Measurements from ENCODE around the gene SHLD1. TPM values are rescaled to one million over a fixed set of nuclear protein-coding genes. Genes with fewer than 3 reads are reported as not detected.
"Not testable (repeated sequence)": the region's sequence is repeated elsewhere in the genome, so short reads cannot be mapped to it uniquely, and the experiment has no call there.

Gene SHLD1
- total RNA-seq, 1 donor from 2014 or later, result 4.1 TPM

GRCh38 chr20:5779071-5779900 is 29.1 kb downstream of the SHLD1 start:
- H3K9me3 Mint-ChIP-seq, result no peaks in the 10 kb centered on the region
- H3K4me3 Mint-ChIP-seq, result no peak overlapping the region
- H3K27ac Mint-ChIP-seq, result peak overlapping the region; percentile 71
- DNase-seq (ENCODE audit: extremely low spot score, unreplicated experiment), result no peak
- no peaks in the 10 kb centered on the region for H3K27me3 Mint-ChIP-seq
- H3K4me1 Mint-ChIP-seq (ENCODE audit: unreplicated experiment), result peaks cover 9% of the 10 kb centered on the region
- no peak for TF ChIP-seq CTCF (conservative IDR thresholded peaks at IDR 0.05)
- peaks cover 9% of the 10 kb centered on the region for H3K36me3 Mint-ChIP-seq

GRCh38 chr20:5780846-5781217 is 30.6 kb downstream of the SHLD1 start:
- Mint-ChIP-seq H3K27ac (no peak overlapping the region), H3K27me3 (no peaks in the 10 kb centered on the region), H3K4me1 (ENCODE audit: unreplicated experiment) (peaks cover 14% of the 10 kb centered on the region)

DNA sequence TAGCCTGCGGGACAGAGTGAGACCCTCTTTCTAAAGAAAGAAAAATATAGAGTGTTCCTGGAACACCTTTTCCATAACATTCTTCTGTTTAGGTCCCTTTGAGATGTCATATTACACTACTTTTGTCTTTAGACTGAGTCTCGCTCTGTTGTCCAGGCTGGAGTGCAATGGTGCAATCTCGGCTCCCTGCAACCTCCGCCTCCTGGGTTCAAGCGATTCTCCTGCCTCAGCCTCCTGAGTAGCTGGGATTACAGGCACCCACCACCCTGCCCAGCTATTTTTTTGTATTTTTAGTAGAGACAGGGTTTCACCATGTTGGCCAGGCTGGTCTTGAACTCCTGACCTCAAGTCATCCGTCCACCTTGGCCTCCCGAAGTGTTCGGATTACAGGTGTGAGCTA is 31.2 kb downstream of the SHLD1 start:
- H3K36me3 Mint-ChIP-seq; H3K27me3 Mint-ChIP-seq; H3K4me3 Mint-ChIP-seq; H3K27ac Mint-ChIP-seq; H3K9me3 Mint-ChIP-seq; DNase-seq (ENCODE audit: extremely low spot score, unreplicated experiment): not testable (repeated sequence)
- peaks cover 14% of the 10 kb centered on the region for H3K4me1 Mint-ChIP-seq (ENCODE audit: unreplicated experiment)

More at GRCh38 chr20:5780846-5781217, 30.6 kb downstream of the SHLD1 start:
- no peak overlapping the region for H3K4me3 Mint-ChIP-seq
- H3K9me3 Mint-ChIP-seq, result peaks cover 5% of the 10 kb centered on the region
- no peak for TF ChIP-seq CTCF (conservative IDR thresholded peaks at IDR 0.05)
- peaks cover 9% of the 10 kb centered on the region for H3K36me3 Mint-ChIP-seq
- no peak for DNase-seq (ENCODE audit: extremely low spot score, unreplicated experiment)

GRCh38 chr20:5781798-5782750 is 31.9 kb downstream of the SHLD1 start:
- no peaks in the 10 kb centered on the region for H3K27me3 Mint-ChIP-seq
- no peak for DNase-seq (ENCODE audit: extremely low spot score, unreplicated experiment)
- H3K27ac Mint-ChIP-seq, result peak overlapping the region; percentile 71
- TF ChIP-seq CTCF (conservative IDR thresholded peaks at IDR 0.05), result no peak
- peaks cover 9% of the 10 kb centered on the region for H3K36me3 Mint-ChIP-seq
- H3K9me3 Mint-ChIP-seq, result peaks cover 5% of the 10 kb centered on the region
- H3K4me1 Mint-ChIP-seq (ENCODE audit: unreplicated experiment), result peaks cover 20% of the 10 kb centered on the region
- peak overlapping the region; percentile 46 for H3K4me3 Mint-ChIP-seq

- H3K4me1 Mint-ChIP-seq (ENCODE audit: unreplicated experiment), result peaks cover 31% of the 10 kb centered on the region
- TF ChIP-seq CTCF (conservative IDR thresholded peaks at IDR 0.05), result no peak
- H3K27ac Mint-ChIP-seq, result peak overlapping the region; percentile 78
- peaks cover 5% of the 10 kb centered on the region for H3K36me3 Mint-ChIP-seq
- peak overlapping the region; percentile 14 for H3K4me3 Mint-ChIP-seq
- DNase-seq (ENCODE audit: extremely low spot score, unreplicated experiment), result no peak
- H3K9me3 Mint-ChIP-seq, result peaks cover 5% of the 10 kb centered on the region
- no peaks in the 10 kb centered on the region for H3K27me3 Mint-ChIP-seq
Observed at GRCh38 chr20:5784735-5785134, 34.5 kb downstream of the SHLD1 start.

Measured in type B pancreatic cell (in vitro differentiated cells).